Suppressor macrophage treated with lipopolysaccharide for 1 hour (primary cell): ENCODE measurements around the gene GLP1R.

Source experiments
- DNase-seq, 3 donors: peaks; one replicate each; pipeline ENCODE4 v3.0.0-alpha.2; 2020 to 2022

Gene GLP1R

DNA sequence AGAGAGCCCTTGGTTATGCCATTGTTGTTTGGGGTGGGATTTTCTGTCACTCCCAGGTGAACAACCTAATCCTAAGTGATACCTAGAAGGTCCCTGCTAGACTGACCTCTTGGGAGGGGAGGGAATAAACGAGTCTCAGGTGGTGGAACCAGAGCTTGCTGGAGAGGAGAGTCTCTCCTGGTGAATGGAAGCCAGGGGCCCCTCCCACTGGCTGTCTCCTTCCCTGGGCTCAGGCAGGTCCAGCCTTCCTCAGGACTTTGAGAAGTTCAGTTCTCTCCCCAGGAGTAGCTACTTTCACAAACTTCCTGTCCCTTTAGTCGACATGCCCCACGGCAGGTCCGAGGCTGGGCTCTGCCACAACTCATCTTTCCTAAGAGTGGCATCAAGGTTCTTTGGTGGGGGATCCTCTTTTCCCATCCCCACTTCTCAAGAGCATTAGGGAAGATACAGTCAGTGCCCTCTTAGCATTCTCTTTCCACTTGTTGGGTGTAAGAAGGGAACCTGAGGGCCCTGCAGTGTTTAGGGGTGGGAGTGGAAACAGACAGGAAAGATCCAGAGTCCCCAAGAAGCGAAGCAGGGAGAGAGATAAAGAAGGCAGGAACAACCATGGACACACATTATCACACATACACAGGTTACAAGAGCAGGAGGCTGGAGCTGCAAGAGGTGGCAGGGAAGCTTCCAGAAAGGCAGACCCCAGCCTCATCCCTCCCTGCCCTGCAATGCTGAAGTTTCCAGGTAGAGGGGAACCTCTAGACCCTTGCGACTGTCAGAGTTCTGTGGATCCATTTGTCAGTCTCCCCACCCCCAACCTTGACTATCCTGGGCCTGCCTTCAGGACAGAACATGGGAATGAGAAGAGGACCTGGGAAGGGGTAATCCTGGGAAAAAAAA lies 900 bp upstream of the GLP1R start:
- no peak for DNase-seq

DNA sequence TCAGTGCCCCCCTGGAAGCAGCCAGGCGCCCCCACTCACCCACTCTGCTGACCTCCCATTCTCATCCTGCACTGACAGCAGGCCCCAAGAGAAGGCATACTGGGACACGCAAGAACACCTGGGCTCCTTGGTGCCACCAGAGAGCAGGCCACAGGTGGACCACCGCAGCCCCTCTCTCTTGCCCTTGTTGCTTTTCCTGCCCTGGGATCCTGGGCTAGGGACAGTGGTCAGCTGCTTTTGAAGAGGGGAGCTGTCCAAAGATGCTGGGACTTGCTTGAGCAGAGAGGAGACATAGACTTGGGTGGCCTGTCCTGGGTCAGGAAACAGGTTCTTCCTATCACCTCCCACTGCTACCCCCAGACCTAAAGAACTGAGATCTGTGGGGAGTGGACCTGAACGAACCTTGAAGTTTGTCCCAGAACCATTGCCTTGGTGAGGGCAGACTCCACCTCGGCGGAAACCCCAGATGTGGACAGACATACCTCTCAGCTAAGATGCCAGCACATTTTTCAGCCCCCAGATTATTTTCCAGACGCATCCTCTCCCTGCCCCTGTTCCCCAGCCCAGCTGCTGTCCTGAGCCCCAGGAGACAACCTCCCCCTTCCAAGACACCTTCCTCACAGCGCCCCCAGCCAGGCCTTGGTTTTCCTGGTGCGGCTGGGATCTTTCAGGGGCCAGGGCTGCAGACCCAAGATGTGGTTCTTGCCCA lies 1.1 kb downstream of the GLP1R start:
- no peak for DNase-seq

DNA sequence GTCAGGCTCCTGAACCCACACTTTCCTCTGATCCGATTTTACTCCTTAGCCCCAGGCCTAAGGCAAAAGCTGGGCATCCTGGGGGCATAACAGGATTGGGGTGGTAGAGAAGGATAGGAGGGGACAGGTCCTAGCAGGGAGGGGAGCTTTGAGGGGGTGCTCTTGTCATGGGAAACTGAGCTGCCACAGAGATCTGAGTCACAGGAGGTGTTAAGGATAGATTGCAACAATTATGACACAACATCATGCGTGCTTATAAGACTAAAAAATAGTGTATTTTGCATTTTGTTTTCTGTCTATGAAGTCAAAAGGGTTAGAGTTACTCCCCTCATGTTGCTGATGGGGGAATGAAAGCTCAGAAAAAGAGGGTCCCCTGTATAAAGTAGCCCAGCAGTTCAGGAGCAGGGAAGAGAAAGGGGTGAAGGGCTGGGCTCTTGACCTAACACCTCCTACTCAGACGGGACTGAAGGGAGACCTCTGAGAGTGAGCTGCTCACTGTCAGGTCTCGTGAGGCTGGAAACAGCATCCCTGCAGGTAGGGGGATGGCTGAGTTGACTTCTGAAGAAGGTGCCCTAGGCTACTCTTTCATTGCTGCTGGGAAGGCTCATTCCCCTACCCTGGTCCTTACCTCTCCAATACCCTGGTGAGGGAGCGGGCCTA lies 2.0 kb downstream of the GLP1R start:
- no peak for DNase-seq

DNA sequence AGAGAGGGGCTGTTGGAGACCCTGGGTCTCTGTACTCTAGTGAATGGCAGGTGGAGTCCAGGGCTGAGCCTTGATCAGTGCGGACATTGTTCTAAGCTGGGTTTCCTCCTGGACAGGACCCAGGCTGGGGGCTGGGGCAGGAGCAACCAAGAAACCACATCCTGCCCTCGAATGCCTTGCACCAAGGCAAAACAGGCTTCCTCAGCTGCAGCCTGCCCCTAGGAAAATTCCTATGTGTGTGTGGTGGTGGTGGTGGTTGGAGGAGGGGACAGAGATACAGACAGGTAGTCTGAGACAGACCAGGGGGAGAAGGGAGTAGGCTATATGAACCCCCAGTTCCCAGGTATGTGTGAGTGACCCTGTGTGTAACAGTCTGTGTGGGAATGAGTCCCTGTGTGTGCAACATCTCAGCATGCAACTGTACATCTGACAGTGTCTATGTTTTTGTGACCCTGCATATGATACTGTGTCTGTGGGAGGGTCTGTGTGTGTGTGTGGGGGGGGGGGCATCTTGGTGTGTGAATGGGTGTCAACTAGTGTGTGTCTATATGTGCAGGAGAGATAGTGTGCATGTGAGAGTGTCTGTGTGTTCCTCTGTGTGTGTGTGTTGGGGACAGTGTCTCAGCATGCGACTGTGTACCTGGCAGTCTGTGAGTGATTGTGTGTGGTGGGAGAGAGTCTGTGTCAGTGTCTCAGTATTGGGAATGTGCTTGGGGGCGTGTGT lies 3.0 kb downstream of the GLP1R start:
- no peak for DNase-seq

DNA sequence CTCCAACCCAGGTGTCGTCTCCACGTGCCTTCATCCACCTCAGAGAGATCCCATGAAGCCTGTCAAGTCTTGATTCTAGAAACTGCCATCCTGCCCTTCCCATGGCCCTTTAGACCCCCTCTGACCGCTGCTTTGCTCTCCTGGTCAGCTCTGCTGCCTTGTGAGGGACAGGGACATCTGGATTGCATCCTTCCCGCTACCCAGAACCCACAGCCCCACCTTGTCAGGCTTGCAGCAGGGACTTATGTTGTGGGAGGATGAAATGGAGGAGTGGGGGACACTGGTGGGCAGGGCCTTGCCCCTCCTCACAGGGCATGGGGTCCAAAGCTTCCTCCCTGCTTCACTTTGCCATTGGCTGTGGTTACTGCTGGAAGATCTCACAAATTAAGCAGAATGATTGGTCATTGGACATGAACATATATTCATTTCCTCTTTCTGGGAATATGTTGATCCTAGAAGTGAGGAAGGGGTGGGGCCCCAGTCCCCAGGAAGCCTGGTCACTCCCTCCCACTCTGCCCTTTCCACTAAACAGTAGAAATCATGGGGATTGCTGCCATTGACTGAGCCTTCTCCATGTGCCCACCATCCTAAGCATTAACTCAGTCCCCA lies 4.5 kb downstream of the GLP1R start:
- peak in 2 of 3 donors; percentile 16 to 18 for DNase-seq

DNA sequence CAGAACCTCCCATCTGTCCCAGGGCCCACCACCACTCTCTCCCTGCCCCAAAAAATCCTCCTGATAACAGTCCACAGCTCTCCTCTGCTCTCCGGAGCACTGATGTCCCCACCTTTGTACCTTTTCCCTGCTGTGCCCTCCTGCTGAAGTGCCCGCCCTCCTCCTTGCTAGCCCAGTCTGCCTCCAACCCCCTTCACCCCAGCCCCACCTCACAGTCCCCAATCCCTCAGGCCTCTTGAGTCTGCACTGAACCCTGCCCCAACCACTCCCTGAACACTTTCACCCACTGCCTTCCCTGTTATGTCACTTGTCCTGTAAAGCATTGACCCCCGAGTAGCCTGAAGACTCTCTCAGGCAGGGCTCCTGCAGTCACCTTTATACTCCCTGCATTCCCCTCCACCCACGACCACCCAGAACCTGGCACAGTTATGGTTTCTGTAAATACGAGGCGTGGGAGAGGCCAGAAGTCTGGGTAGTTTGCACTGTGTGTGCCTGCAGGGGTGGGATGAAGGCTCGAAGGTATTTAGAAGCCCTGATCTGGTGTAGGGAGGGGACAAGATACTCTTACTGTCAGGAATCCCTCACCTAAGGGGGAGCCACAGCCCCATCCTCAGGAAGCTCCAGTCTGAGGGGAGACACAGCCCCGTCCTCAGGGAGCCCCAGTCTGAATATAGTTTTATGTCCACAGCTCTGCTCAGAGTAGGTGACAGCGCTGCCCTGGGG lies 5.4 kb downstream of the GLP1R start:
- no peak for DNase-seq

DNA sequence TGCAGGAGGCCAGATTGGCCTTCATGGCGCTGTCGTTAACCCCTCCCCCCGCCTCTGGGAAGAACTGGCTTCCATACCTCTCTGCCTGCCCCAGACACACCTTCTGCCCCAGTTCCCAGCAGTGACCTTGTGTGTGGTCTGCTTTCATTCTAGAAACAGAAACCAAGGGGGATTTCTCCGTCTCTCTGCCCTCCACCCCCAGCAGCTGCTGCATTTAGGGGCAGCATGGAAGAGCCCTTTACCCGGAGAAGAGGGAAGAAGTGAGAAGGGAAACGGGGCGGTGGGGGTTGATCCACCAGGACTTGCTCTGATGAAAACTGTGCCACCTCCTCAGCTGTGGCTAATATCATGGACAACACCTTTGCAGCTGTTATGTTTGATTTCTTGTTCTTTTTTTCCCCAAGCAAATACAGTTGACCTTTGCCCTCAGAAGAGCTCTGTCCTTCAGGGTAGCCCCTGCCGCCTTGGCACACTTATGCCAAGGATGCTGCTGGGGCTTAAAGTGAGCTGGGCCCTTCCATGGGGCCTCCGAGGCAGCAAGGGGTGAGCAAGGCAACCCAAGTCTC lies 6.1 kb downstream of the GLP1R start:
- DNase-seq = no peak

DNA sequence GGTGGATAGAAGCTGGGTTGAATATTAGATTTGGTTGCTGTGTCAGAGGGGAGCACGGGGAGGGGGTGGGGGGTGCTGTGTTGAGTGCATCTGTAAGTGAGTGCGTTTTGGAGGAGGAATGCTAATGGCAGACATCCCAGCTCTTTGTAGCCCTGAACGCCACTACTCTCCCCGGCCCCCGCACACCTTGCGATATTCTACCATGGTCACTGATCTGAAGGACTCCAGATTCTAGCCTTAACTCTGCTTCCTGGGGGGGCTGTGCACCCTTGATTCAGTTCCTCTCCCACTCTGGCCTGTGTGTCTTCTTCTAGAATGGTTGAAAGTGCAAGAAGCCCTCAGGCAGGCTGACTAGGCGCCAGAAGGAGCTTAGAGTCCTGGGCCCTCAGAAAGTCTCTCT lies 7.1 kb downstream of the GLP1R start:
- DNase-seq = no peak

DNA sequence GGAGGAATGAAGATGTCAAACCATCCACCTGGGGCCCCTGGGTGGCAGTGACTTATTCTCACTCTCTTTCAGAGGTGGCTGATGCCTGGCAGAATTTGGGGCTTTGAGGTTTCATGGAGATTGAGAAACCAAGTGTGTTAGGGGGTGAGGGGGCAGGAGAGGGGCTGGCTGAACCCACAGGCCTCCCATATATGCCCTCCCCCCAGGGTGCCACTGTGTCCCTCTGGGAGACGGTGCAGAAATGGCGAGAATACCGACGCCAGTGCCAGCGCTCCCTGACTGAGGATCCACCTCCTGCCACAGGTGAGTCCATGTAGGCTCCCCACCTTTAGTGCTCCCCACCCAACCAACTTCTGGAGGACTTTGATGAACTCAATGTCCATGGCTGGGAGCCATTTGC lies 7.6 kb downstream of the GLP1R start:
- DNase-seq = no peak

DNA sequence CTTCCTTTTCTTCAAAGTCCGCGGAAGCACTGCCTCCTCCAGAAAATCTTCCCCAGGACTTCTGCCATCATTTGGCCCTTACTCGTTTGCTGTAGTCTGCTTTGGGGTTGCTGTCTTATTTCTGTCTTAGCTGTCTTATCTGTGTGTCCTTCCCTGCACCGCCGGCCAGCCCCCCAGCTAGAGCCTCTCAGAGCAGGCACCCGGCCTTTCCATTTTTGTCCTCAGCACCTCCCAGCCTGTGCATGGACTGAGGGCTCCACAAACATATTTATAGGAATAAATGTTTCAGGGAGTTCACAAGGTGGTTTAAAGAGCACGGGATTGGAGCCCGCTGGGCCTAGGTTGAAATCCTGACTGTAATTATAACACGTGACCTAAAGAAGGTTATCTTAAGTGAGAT lies 8.1 kb downstream of the GLP1R start:
- DNase-seq = no peak

DNA sequence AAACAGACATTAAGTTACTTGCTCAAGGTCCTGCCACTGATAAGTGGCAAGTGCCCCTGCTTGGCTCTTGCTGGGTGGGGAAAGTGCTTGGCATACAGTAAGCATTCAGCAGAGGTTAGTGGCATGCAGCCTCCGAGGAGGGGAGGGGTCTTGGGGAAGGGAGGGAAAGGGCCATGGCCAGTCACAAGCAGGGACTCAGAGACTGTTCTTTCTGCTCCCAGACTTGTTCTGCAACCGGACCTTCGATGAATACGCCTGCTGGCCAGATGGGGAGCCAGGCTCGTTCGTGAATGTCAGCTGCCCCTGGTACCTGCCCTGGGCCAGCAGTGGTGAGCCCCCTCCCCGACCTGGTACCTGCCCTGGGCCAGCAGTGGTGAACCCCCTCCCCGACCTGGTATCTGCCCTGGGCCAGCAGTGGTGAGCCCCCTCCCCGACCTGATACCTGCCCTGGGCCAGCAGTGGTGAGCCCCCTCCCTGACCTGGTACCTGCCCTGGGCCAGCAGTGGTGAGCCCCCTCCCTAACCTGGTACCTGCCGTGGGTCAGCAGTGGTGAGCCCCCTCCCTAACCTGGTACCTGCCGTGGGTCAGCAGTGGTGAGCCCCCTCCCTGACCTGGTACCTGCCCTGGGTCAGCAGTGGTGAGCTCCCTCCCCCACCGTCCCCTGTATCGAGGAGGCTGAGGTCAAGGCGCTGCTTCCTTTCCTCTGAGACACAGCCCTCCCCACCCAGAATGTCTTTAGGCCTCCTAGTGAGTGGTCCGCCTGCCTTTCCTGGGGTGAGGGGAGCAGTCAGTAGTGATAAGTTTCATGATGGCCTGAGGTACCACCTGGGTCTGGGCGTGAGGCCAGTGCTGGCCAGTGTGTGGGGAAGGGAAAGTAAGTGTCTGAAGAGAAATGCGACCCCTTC lies 8.9 kb downstream of the GLP1R start:
- DNase-seq = no peak

DNA sequence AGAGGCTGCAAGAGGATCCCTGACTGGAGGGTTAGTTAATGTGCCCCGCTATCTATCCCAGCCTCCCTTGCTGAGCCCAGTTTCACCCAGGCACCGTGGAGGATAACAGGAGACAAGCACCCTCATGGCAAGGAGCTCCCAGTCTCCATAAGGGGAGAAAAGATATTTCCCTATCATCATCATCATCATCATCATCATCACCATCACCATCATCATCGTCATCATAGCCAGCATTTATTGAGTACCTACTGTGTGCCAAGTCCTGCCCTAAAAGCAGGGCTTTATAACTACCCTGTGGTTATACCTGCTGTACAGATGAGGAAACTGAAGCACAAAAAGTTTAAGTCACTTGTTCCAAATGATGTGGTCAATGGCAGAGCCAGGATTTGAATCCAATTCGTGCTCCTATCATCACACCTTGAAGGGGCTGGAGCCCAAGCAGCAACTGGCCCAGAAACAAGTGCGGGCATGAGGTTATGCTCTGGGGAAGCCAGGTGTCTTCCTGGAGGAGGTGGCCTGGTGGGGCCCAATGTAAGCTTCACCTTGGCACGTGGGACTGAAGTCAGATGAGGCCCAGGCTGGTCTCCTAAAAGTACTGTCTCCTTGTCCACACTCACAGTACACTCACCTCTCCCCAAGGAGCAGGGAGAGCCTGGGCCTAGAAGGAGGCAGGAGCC lies 10.0 kb downstream of the GLP1R start:
- no peak for DNase-seq

DNA sequence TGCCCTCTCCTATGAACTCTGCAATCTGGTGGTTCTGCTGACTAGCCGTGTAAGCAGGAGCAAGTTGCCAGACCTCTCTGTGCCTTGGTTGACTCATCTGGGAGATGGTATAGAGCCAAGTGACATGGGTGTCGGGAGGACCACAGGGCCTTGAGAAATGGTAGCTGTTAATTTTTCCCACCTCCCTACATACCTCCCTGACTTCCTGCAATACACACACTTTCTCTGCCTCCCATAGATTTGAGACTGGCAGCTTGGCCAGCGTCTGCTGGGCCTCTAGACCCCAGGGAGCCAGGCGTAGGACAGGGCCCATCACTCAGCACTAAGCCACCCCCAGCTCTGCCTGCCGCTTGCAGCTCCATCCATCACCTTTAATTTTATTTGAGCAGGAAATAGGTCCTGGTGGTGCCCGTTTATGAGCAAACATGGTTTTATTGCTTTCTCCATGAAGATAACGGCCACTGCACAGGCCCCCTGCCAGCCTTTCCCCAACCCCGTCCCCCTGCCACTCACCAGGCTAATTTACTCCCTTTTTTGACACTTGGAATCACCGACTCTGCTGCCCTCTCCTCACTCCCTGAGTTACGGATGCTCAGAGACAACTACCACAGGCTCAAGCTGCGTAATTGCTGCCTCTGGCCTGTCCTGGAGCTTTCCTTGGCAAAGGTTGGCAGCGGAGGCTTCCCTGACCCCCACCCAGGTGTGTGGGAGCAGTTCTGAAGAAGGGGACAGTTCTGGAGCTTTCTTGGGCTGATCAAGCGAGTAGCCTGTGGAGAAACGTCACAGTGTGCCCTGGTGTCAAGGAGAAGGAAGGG lies 11.1 kb downstream of the GLP1R start:
- no peak for DNase-seq

DNA sequence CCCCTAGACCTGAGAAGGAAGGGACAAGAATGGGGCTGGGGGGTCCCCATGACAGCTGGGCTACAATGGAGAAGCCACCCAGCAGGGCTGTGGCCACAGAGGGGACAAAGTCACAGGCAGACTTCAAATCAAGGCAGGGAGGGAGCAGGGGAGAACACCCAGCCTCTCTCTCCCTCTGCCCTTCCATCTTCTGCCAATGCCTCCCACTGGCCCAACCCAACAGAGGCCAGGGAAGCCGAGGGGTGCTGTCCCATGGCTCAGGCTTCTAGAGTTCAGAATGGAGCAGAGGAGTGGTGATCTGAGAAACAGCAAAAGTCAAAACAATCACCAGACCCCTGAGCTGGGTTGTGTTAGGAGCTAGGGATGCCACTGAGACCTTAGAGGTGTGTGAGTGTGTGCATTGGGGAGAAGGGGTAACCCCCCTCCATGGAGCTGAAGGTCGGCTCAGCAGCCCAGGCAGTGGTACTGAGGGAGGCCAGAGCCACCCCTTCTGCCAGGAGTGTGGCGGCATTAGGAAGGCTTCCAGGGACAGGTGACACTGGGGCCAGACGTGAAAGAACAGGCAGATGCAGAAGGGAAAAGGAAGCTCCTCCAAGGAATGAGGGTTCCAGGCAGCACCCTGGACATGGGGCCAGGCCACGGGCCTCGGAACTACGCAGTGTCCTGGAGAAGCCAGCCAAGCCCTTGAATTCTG lies 12.0 kb downstream of the GLP1R start:
- no peak for DNase-seq

DNA sequence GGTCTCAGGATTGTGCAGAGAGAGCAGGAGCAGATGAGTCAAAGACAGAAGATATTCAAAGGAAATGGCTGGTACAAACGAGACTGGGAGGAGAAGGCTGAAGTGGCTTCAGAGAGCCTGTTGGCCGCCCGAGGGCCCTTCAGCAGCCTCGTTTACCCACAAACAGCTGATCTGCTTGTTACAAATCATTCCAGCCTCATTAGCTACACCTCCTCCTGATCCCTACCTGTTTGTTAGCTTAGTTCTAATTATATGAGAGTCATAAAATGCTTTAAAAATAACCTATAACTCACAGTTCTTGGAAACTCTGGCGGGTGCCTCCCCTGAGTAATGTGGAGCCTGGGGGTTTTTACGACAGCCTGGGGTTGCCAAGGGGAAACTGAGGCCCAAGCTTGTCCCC lies 12.6 kb downstream of the GLP1R start:
- no peak for DNase-seq

DNA sequence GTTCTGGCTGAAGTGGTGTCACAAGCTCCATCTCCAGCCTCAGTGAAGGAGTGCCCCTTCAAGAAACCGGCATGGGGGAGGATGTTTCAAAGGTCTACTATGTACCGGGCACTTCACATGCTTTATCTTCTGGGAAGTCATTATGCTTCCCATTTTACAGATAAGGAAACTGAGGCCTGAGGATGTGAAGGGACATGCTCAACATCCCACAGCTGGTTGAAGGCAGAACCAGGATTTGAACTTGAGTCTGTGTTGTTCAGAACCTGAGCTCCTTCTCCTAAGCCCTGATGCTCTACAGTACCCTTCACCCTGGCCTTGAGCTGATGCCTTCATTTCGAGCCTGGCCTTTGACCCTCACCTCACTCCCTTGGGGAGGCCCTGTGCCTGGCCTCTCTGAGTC lies 13.0 kb downstream of the GLP1R start:
- DNase-seq = no peak

DNA sequence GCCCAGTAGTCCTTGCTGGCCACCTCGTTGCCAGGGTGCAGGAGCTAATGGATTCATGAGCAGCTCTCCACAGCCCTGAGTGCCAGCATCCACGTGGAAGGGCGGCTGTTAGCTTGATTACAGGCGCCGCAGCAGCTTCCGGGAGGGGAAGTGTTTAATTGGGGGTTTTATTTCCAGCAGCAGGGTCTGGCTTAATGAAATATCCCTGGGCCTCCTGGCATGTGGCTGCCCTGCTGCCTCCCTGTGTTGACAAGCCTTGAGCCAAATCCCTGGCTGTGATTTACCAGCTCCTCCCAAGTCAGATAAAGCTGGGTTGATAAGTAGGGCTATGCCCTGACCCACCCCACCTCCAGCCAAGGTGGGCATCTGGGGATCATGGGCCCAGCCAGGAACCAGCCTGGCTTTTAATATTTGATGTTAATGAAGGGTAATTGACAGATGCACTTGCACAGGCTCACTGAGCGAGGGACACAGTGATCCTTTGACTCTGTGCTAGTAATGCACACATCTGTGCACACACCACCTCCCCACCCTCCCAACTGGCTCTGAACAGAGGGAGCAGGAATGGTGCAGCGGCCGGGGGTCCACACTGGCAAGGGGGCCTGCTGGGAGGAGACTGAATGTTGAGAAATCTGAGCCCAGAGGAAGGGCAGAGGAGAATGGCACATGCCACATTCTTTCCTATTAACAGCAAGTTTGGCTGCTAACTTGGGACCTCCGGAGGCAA lies 13.6 kb downstream of the GLP1R start:
- no peak for DNase-seq

DNA sequence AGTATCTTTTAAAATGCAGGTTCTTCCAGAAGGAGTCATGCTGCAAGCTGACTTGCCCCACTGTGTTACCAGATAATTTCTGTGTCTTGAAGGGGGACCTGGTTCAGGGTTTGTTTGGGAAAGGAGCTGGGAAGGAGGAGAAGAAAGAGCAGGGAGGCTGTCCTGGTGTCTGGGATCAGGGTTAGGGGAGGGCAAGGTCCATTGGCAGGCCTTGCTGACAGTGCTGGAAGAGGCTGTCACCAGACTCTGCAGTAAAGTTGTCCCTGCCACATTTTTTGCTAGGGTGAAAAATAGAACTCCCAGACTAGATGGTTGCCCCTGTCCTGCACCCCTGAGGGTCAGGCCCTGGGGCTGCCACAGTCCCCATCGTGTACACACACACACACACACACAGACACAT lies 14.9 kb downstream of the GLP1R start:
- no peak for DNase-seq
